GM12892 (cell line): ENCODE data around the gene STON1.

Experiments used
- POLR2A ChIP-seq: IDR thresholded peaks from 2 replicates; pipeline ENCODE4 v1.6.1; 2011; ENCODE audit warnings: low read depth, low read length, control low read depth
- POLR2AphosphoS5 ChIP-seq: IDR thresholded peaks from 2 replicates; pipeline ENCODE4 v1.6.1; 2011; ENCODE audit warnings: low read depth, low read length, control low read depth
- TAF1 ChIP-seq: IDR thresholded peaks from 2 replicates; pipeline ENCODE4 v1.6.1; 2011; ENCODE audit warnings: low read depth, mild to moderate bottlenecking, control low read depth, low read length, borderline replicate concordance

DNA sequence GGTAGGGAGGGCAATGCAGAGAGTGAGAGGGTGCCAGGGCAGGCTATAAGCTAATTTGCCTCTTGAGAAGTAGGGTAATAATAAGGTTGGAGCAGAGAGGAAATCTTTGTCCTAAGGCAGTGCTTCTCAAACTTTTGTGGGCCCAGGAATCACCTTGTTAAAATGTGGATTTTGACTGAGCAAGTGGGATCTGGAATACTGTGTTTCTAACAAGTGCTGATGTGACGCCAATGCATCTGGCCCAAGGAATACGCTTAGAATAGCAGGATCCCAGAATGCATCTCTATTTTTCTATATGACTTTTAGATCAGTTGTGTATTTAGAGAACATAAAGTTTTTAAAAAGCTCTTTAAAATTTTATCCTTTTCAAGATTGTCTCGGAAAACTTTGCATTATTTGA, 58.0 kb downstream of the STON1 start:
- no peak for TF ChIP-seq POLR2A
- TF ChIP-seq POLR2AphosphoS5, result no peak
- no peak for TF ChIP-seq TAF1
